Body of pancreas (tissue), 4 donors: Measurements from ENCODE around the gene MARS1. TPM values are rescaled to one million over a fixed set of nuclear protein-coding genes. Genes with fewer than 3 reads are reported as not detected.
A peak's percentile ranks its signal among the peaks of the same experiment; 100 is the strongest.

Experiments used
- ATAC-seq: fragments of 150-250 bp; one replicate; pipeline ENCODE4 v1.9.1; 2016
- DNase-seq, 4 donors: peaks; one replicate each; pipeline ENCODE4 v3.0.0-alpha.2; 2019
- H3K27ac ChIP-seq, 4 donors: fragments of 200-600 bp; sonication (generic); 1 replicate in 3 of 4; 2 replicates in 1 of 4; pipeline versions ENCODE4 v1.5.1 to v1.6.1; 2016 to 2019; ENCODE audit warnings: mild to moderate bottlenecking in 1 of 4, mixed read lengths in 1 of 4, moderate library complexity in 1 of 4
- H3K27me3 ChIP-seq, 2 donors: fragments of 200-600 bp; sonication (generic); one replicate each; pipeline ENCODE4 v1.6.0; 2016; ENCODE audit warnings: mild to moderate bottlenecking in 1 of 2
- H3K36me3 ChIP-seq, 2 donors: fragments of 200-600 bp; sonication (generic); replicated peaks in 1 of 2; 2 replicates each; pipeline ENCODE4 v1.5.1; 2016; ENCODE audit warnings: low read depth in 2 of 2; ENCODE audit not compliant: insufficient read depth in 1 of 2
- H3K4me1 ChIP-seq: fragments of 200-600 bp; sonication (generic); one replicate; pipeline ENCODE4 v1.6.0; 2016
- H3K4me3 ChIP-seq, 2 donors: fragments of 200-600 bp; sonication (generic); 1 replicate in 1 of 2; 2 replicates in 1 of 2; pipeline ENCODE4 v1.5.1; 2016 to 2019
- H3K9me3 ChIP-seq, 3 donors: fragments of 200-600 bp; sonication (generic); 1 replicate in 2 of 3; 2 replicates in 1 of 3; pipeline ENCODE4 v1.5.1; 2016
- CTCF ChIP-seq, 7 experiments: fragments of 450-650 bp in 4 of 7; fragments of 200-600 bp in 3 of 7; sonication (generic) in 3 of 7; IDR thresholded peaks; one replicate each; pipeline ENCODE4 v1.5.1; 2016 to 2019; ENCODE audit warnings: antibody characterized with exemption in 7 of 7
- POLR2A ChIP-seq, 3 donors: fragments of 450-650 bp; IDR thresholded peaks; one replicate each; pipeline ENCODE4 v1.6.1; 2016; ENCODE audit warnings: antibody characterized with exemption in 3 of 3, mild to moderate bottlenecking in 2 of 3
- WGBS, 2 donors: methylation state at CpG; one replicate each; pipeline ENCODE4 v1.1.5; 2017; 5-methylcytosine and 5-hydroxymethylcytosine counted together
- intact Hi-C: fragments of 100-400 bp; cut with DNase I; formaldehyde crosslinking; loops from one replicate; pipeline ENCODE4 v1.15.1; 2023
- total RNA-seq, 2 donors: library from RNA; depleted of rRNA; stranded (reverse); fragments of >200 nt; gene quantifications; one replicate each; pipeline ENCODE4 v1.1.0, GENCODE V29; 2016

MARS1 gene
- total RNA-seq, 2 donors from 2014 or later, result 61.7 to 103 TPM

GRCh38 chr12:57458665-57459054, 29.2 kb upstream of the MARS1 start:
- Histone ChIP-seq H3K36me3 (no peaks in the 10 kb centered on the region), H3K27me3 (no peaks in the 10 kb centered on the region), H3K9me3 (no peaks in the 10 kb centered on the region), H3K4me1 (peaks cover 22% of the 10 kb centered on the region), H3K4me3 (no peak overlapping the region), H3K27ac (peak overlapping the region in 3 of 4 donors; percentile 52 to 70 (median 61))
- no peak for TF ChIP-seq CTCF (IDR thresholded peaks at IDR 0.05)
- TF ChIP-seq POLR2A (IDR thresholded peaks at IDR 0.05), result no peak
- ATAC-seq, result no peak
- intact Hi-C loops, result no loop called here
- 30 to 59% methylated on average over 3 of the region's 3 CpGs for WGBS, 2 donors
- DNase-seq, result no peak

GRCh38 chr12:57459055-57459749, 28.7 kb upstream of the MARS1 start:
- Histone ChIP-seq H3K9me3 (no peaks in the 10 kb centered on the region), H3K4me3 (peak overlapping the region; percentile 40 to 75), H3K36me3 (no peaks in the 10 kb centered on the region), H3K27ac (peak overlapping the region; percentile 16 to 70 (median 56)), H3K4me1 (peaks cover 22% of the 10 kb centered on the region), H3K27me3 (no peaks in the 10 kb centered on the region)
- 0% methylated on average over 12 to 24 of the region's 24 CpGs for WGBS, 2 donors
- DNase-seq (peak; percentile 93 to 95 (median 94)), ATAC-seq (peak; percentile 80)
- intact Hi-C loops, result no loop called here
- peak in 2 of 3 donors; percentile 12 to 22 for TF ChIP-seq POLR2A (IDR thresholded peaks at IDR 0.05)
- TF ChIP-seq CTCF (IDR thresholded peaks at IDR 0.05), result peak; percentile 88 to 98 (median 95)

- no peaks in the 10 kb centered on the region for H3K27me3 ChIP-seq
- WGBS, 2 donors, result 1 to 2% methylated on average over 24 to 35 of the region's 36 CpGs
- DNase-seq, result no peak
- TF ChIP-seq CTCF (IDR thresholded peaks at IDR 0.05) (no peak), POLR2A (IDR thresholded peaks at IDR 0.05) (no peak)
- intact Hi-C loops, result no loop called here
- peak within 1 kb of the TSS; percentile 40 to 75 for H3K4me3 ChIP-seq
- ATAC-seq, result no peak
- no peaks in the 10 kb centered on the region for H3K9me3 ChIP-seq
- H3K4me1 ChIP-seq, result peaks cover 22% of the 10 kb centered on the region
- H3K36me3 ChIP-seq, result no peaks in the 10 kb centered on the region
- peak within 1 kb of the TSS; percentile 16 to 70 (median 56) for H3K27ac ChIP-seq
These were observed 28.0 kb upstream of the MARS1 start, which contains the start of gene GLI1 for GRCh38 chr12:57459750-57460467. GLI1 (plus strand) TSS chr12:57459785; CDS start chr12:57463692, 3,907 bp downstream.

GRCh38 chr12:57460468-57460784, 27.4 kb upstream of the MARS1 start:
- peaks cover 22% of the 10 kb centered on the region for H3K4me1 ChIP-seq
- TF ChIP-seq POLR2A (IDR thresholded peaks at IDR 0.05), result no peak
- intact Hi-C loops, result no loop called here

GRCh38 chr12:57460841-57461275, 27.0 kb upstream of the MARS1 start:
- Histone ChIP-seq H3K36me3 (no peaks in the 10 kb centered on the region), H3K9me3 (no peaks in the 10 kb centered on the region), H3K4me3 (no peak overlapping the region), H3K27me3 (no peaks in the 10 kb centered on the region), H3K27ac (no peak overlapping the region), H3K4me1 (peaks cover 22% of the 10 kb centered on the region)
- no peak for TF ChIP-seq CTCF (IDR thresholded peaks at IDR 0.05)
- TF ChIP-seq POLR2A (IDR thresholded peaks at IDR 0.05), result no peak
- ATAC-seq (no peak), DNase-seq (peak in 1 of 4 donors; percentile 29)
- WGBS, 2 donors, result 2 to 5% methylated on average over 7 to 19 of the region's 19 CpGs
- intact Hi-C loops, result no loop called here

More at GRCh38 chr12:57460468-57460784, 27.4 kb upstream of the MARS1 start:
- no peaks in the 10 kb centered on the region for H3K9me3 ChIP-seq
- no peak overlapping the region for H3K4me3 ChIP-seq
- no peaks in the 10 kb centered on the region for H3K36me3 ChIP-seq
- no peak for ATAC-seq
- no peak for DNase-seq
- H3K27me3 ChIP-seq, result no peaks in the 10 kb centered on the region
- no peak overlapping the region for H3K27ac ChIP-seq
- 4 to 6% methylated on average over 5 to 6 of the region's 6 CpGs for WGBS, 2 donors
